Temporal lobe (tissue), 2 donors: ENCODE results near the gene EFCAB5. TPM values are rescaled to one million over a fixed set of nuclear protein-coding genes. Genes with fewer than 3 reads are reported as not detected.

Experiments used
- small RNA-seq: library from RNA; depleted of rRNA; stranded (forward); fragments of <200 nt; gene quantifications from one replicate; pipeline ENCODE3, GENCODE V24; 2014; ENCODE audit warnings: low replicate concordance
- total RNA-seq: library from RNA; depleted of rRNA; stranded (reverse); fragments of >200 nt; gene quantifications from one replicate; pipeline ENCODE4 v1.2.3, GENCODE V29; 2014

Gene EFCAB5
- total RNA-seq, 1 donor from 2014 or later, result 2.7 TPM

Small RNA genes lying within 50 kb of the gene (small RNA-seq; reads per million reads assigned to genes)
- gene AC104984.5, result not detected
- not detected for gene RNY4P13

Other genes starting within 250 kb of the EFCAB5 start
- 26.1 TPM for gene SSH2, start 11.4 kb upstream of the EFCAB5 start, total RNA-seq
- 5.4 TPM for gene NSRP1, start 175.2 kb downstream of the EFCAB5 start, total RNA-seq